Progenitor cell of endocrine pancreas (in vitro differentiated cells): ENCODE measurements around the gene TMEM178B. TPM values are rescaled to one million over a fixed set of nuclear protein-coding genes. Genes with fewer than 3 reads are reported as not detected.

ENCODE experiments used
- DNase-seq: peaks from one replicate; pipeline ENCODE4 v3.0.0; 2021; ENCODE audit warnings: low spot score; ENCODE audit not compliant: unreplicated experiment
- H3K27ac Mint-ChIP-seq: 2 replicates; pipeline ENCODE4 v1.8.0; 2021; ENCODE audit warnings: mild to moderate bottlenecking, moderate library complexity, mixed read lengths
- H3K27me3 Mint-ChIP-seq: 2 replicates; pipeline ENCODE4 v1.8.0; 2021; ENCODE audit warnings: mixed read lengths
- H3K36me3 Mint-ChIP-seq: 2 replicates; pipeline ENCODE4 v1.8.0; 2022; ENCODE audit warnings: mixed read lengths; ENCODE audit not compliant: insufficient read depth
- H3K4me1 Mint-ChIP-seq: 2 replicates; pipeline ENCODE4 v1.8.0; 2021; ENCODE audit warnings: low read depth, mixed read lengths
- H3K4me3 Mint-ChIP-seq: 2 replicates; pipeline ENCODE4 v1.8.0; 2021; ENCODE audit warnings: low read depth, mild to moderate bottlenecking, moderate library complexity, mixed read lengths
- H3K9me3 Mint-ChIP-seq: 2 replicates; pipeline ENCODE4 v1.8.0; 2021; ENCODE audit warnings: low read depth, mixed read lengths
- CTCF ChIP-seq: fragments of 200-600 bp; sonication (generic); IDR thresholded peaks from one replicate; pipeline ENCODE4 v1.5.0; 2021; ENCODE audit warnings: antibody characterized with exemption, mild to moderate bottlenecking; ENCODE audit not compliant: unreplicated experiment
- total RNA-seq: library from RNA; stranded (reverse); gene quantifications from 2 replicates; pipeline ENCODE4 v1.2.1, GENCODE V29; 2021

The TMEM178B gene
- total RNA-seq, 1 donor from 2014 or later: 2.8 TPM

- Mint-ChIP-seq H3K9me3 (no peaks in the 10 kb centered on the region), H3K27me3 (peaks cover 20% of the 10 kb centered on the region), H3K36me3 (no peaks in the 10 kb centered on the region), H3K27ac (no peak overlapping the region), H3K4me3 (no peak overlapping the region), H3K4me1 (no peaks in the 10 kb centered on the region)
- no peak for DNase-seq
- no peak for TF ChIP-seq CTCF
Measured at GRCh38 chr7:141407893-141408292, 334.0 kb downstream of the TMEM178B start.

GRCh38 chr7:141408440-141408839 is 334.6 kb downstream of the TMEM178B start:
- TF ChIP-seq CTCF: no peak
- Mint-ChIP-seq H3K9me3 (no peaks in the 10 kb centered on the region), H3K36me3 (no peaks in the 10 kb centered on the region), H3K27me3 (peaks cover 22% of the 10 kb centered on the region), H3K4me3 (no peak overlapping the region), H3K4me1 (no peaks in the 10 kb centered on the region), H3K27ac (no peak overlapping the region)
- no peak for DNase-seq

- no peak for TF ChIP-seq CTCF
- Mint-ChIP-seq H3K36me3 (no peaks in the 10 kb centered on the region), H3K4me1 (no peaks in the 10 kb centered on the region), H3K27me3 (peaks cover 22% of the 10 kb centered on the region), H3K9me3 (no peaks in the 10 kb centered on the region), H3K27ac (no peak overlapping the region), H3K4me3 (no peak overlapping the region)
- DNase-seq: no peak
Measured at GRCh38 chr7:141409219-141409618, 335.4 kb downstream of the TMEM178B start.

- no peak overlapping the region for H3K4me3 Mint-ChIP-seq
- peaks cover 22% of the 10 kb centered on the region for H3K27me3 Mint-ChIP-seq
- H3K4me1 Mint-ChIP-seq: no peaks in the 10 kb centered on the region
- H3K36me3 Mint-ChIP-seq: no peaks in the 10 kb centered on the region
- DNase-seq: no peak
- no peak for TF ChIP-seq CTCF
- no peaks in the 10 kb centered on the region for H3K9me3 Mint-ChIP-seq
- no peak overlapping the region for H3K27ac Mint-ChIP-seq
Measured at GRCh38 chr7:141409801-141410329, 336.0 kb downstream of the TMEM178B start.

GRCh38 chr7:141410353-141411000 is 336.6 kb downstream of the TMEM178B start:
- no peaks in the 10 kb centered on the region for H3K4me1 Mint-ChIP-seq
- H3K36me3 Mint-ChIP-seq: no peaks in the 10 kb centered on the region
- no peak overlapping the region for H3K4me3 Mint-ChIP-seq
- peaks cover 23% of the 10 kb centered on the region for H3K27me3 Mint-ChIP-seq
- H3K27ac Mint-ChIP-seq: no peak overlapping the region
- no peak for DNase-seq
- no peak for TF ChIP-seq CTCF
- H3K9me3 Mint-ChIP-seq: no peaks in the 10 kb centered on the region
